CD4-positive, alpha-beta T cell treated with Interferon gamma for 1 hour (primary cell): ENCODE data around the gene HBZ.
"Not testable (repeated sequence)": the region's sequence is repeated elsewhere in the genome, so short reads cannot be mapped to it uniquely, and the experiment has no call there.

Source experiments
- DNase-seq: peaks from one replicate; pipeline ENCODE4 v3.0.0-alpha.2; 2020

The HBZ gene

DNA sequence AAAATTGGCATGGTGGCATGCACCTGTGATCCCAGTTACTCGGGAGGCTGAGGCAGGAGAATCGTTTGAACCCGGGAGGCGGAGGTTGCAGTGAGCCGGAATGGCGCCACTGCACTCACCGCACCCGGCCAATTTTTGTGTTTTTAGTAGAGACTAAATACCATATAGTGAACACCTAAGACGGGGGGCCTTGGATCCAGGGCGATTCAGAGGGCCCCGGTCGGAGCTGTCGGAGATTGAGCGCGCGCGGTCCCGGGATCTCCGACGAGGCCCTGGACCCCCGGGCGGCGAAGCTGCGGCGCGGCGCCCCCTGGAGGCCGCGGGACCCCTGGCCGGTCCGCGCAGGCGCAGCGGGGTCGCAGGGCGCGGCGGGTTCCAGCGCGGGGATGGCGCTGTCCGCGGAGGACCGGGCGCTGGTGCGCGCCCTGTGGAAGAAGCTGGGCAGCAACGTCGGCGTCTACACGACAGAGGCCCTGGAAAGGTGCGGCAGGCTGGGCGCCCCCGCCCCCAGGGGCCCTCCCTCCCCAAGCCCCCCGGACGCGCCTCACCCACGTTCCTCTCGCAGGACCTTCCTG lies 27.7 kb downstream of the HBZ start, which contains the start of gene HBQ1:
Gene HBQ1, plus strand, starts transcription at position 359 of the 575 bp plus-strand sequence. Its CDS starts 28 bp downstream, at position 387.
- no peak for DNase-seq

- DNase-seq, result peak; percentile 75
These were observed 28.5 kb downstream of the HBZ start for GRCh38 chr16:180681-181564.

DNA sequence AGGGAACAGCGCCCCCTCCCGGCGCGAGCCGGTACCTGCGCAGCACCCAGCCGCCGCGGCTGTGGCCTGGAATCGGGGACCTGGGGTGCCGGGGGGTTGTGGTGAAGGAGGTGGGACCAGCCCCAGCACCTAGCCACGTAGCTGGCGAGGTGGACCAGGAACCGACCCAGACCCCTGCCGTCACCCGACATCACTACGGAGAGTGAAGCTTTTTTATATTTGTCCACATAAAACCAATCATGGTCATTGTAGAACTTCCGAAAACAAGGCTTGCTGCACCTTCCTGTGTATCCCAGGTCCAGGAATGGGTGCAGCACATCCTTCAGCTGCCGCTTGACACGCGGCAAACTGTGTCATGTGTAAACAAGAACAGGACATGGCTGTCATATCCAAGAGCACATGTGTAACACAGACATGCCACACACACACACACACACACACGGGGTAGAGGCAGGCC lies 29.1 kb downstream of the HBZ start:
- DNase-seq, result no peak

DNA sequence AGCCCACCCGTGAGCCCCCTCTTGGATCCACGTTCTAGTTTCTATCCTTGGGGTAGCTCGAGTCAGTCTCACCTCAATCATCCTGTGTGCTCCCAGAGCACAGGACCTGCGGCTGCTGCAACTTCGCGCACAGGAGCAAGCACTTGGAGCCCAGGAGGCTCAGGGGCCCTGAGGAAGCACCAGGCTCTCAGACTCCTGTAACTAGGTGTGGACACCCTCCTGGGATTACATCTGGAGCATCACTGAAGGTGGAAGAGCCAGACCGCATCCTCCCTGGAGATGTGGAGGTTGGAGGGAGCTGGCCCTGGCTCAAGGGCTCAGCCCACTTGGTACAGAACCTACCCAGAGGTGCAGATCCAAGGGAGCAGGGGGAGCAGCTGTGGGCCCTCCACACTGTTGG lies 30.6 kb downstream of the HBZ start:
- no peak for DNase-seq

- DNase-seq, result no peak
These were observed 32.8 kb downstream of the HBZ start for GRCh38 chr16:185213-185612.

DNA sequence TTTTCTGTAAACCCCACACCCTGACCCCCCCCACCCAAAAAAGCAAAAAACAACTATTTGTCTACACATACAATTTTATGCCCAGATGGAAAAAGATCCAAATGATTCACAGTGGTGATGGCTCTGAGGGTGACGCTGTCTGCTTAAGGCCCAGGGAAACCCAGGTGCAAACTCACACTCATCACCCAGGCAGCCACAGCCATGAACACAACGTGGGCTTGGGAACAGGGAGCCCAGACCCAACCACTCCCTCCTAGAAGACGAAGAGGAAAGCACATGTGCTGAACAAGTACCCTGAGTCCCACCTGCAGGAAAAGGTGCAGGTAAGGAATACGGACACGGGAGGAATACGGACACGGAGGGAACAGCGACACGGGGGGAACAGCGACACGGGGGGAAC lies 33.2 kb downstream of the HBZ start:
- DNase-seq, result no peak

DNA sequence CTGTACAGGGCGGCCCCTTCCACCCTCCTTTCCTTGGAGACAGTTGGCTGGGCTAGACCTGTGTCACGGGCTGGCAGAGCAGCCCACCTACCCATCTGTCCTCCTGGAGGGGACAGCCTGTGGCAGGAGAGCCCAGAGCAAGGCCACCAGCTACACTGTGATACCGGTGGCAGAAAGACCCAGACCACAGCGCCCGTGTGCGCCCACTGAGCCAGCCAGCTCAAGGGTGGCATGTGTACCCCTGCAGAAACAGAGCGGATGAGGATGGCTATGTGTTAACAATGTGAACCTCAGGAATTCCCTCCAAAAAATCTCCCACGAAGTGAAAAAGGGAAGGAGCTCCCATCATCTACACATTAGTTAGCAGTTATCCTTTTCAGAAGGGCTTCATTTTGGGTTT lies 34.9 kb downstream of the HBZ start:
- no peak for DNase-seq

DNA sequence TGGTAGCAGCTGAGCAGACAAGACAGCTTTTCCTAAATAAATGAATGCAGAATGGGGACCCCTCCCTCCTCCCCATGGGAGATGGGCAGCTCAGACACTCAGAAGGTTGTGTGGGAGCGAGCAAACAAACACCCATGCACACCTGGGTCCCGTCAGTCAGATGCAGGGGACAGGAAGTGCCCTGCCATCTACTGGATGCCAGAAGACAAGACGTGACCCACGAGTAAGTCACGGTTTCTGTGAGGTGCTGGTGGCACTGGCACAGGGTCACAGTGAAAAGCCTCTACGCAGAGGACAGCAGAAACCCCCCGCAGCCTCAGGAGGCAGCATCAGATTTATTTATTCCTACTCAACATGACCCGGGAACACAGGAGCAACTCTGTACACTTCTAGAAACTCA lies 36.2 kb downstream of the HBZ start:
- DNase-seq, result no peak

- no peak for DNase-seq
These were observed 37.3 kb downstream of the HBZ start for GRCh38 chr16:189604-190186.

DNA sequence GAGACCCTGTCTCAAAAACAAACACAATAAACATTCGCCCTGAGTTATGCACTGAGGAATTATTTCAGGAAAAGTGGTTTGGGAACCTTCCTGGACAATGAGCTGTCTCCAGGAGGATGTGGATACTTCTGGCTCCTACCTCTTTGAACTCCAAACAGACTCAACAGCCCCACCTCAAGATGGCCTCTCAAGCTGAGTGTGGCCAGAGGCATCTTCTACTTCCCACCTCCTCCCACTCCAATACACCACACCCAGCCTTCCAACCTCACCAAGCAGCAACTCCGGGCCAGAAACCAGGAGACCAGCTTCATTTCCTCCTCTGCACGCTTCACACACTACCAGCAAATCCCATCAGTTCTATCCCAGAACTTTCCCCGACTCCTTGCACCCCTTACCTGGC lies 39.4 kb downstream of the HBZ start:
- no peak for DNase-seq

GRCh38 chr16:192686-193085 lies 40.2 kb downstream of the HBZ start:
- DNase-seq, result no peak

GRCh38 chr16:193441-193840 lies 41.0 kb downstream of the HBZ start:
- DNase-seq, result no peak

DNA sequence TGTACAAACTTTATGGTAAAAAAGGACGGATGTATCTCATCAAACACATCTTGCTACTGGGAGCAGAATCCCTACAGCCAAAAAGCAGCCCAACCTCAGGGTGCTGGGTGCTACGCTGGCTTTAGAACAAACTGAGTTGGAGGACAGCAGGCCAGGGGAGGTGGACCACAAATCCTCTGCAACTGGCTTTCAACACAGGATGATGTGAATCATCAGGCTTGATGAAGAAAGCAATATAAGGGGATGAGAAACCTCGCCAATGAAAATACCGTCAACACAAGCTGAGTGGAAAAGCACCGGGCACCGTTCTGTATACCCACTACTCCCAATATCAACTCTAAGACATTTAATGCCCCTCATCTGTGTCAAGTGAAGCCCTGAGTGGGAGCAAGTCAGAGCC lies 42.1 kb downstream of the HBZ start:
- DNase-seq, result no peak

- DNase-seq, result no peak
These were observed 47.9 kb downstream of the HBZ start for GRCh38 chr16:200388-200787.

DNA sequence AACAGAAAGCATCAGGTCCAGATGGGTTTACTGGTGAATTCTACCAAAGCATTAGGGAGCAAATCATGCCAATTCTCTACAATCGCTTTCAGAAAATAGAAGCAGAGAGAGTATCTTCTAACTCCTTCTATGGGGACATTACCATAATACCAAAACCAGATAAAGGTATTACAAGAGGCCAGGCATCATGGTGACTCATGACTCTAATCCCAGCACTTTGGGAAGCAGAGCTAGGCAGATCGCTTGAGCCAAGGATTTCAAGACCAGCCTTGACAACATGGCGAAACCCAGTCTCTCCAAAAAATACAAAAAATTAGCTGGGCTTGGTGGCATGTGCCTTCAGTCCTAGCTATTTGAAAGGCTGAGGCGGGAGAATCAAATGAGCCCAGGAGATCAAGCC lies 50.8 kb downstream of the HBZ start:
- no peak for DNase-seq

DNA sequence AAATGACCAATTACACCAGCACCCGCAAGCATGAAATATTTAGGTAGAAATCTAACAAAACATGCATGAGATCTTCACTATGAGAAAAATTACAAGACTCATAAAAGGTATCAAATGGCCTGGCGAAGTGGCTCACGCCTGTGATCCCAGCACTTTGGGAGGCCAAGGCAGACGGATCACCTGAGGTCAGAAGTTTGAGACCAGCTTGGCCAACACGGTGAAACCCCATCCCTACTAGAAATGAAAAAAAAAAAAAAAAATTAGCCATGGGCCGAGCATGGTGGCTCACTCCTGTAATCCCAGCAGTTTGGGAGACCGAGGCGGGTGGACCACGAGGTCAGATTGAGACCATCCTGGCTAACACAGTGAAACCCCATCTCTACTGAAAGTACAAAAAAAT lies 51.6 kb downstream of the HBZ start:
- not testable (repeated sequence) for DNase-seq
